Astrocyte (in vitro differentiated cells and primary cell): ENCODE results near the gene GALNT18. TPM values are rescaled to one million over a fixed set of nuclear protein-coding genes. Genes with fewer than 3 reads are reported as not detected.
A peak's percentile ranks its signal among the peaks of the same experiment; 100 is the strongest.

ENCODE experiments used
- DNase-seq: peaks from one replicate; pipeline ENCODE4 v3.0.0-alpha.2; 2010; ENCODE audit warnings: low read depth
- FAIRE-seq: peaks from 2 replicates; lab custom pipeline; 2011; peaks lifted over from hg19 to GRCh38; lab: Jason Lieb, UNC
- H2AFZ ChIP-seq: 2 replicates; pipeline ENCODE4 v1.6.0; 2012; ENCODE audit warnings: low read depth, low read length, inconsistent platforms
- H3K27ac ChIP-seq: 2 replicates; pipeline ENCODE4 v1.5.1; 2011; ENCODE audit warnings: low read depth, low read length, inconsistent platforms
- H3K27me3 ChIP-seq: 2 replicates; pipeline ENCODE4 v1.6.0; 2011; ENCODE audit warnings: low read length, inconsistent platforms; ENCODE audit not compliant: insufficient read depth
- H3K36me3 ChIP-seq: 2 replicates; pipeline ENCODE4 v1.5.1; 2011; ENCODE audit warnings: low read length, inconsistent platforms; ENCODE audit not compliant: insufficient read depth
- H3K4me1 ChIP-seq: 2 replicates; pipeline ENCODE4 v1.5.1; 2011; ENCODE audit warnings: low read length, inconsistent platforms; ENCODE audit not compliant: insufficient read depth
- H3K4me2 ChIP-seq: 2 replicates; pipeline ENCODE4 v1.6.0; 2012; ENCODE audit warnings: low read length, inconsistent platforms
- H3K4me3 ChIP-seq: 2 replicates; pipeline ENCODE4 v1.5.1; 2011; ENCODE audit warnings: low read depth, mild to moderate bottlenecking, low read length, inconsistent platforms; ENCODE audit not compliant: insufficient read depth
- H3K79me2 ChIP-seq: 2 replicates; pipeline ENCODE4 v1.6.0; 2012; ENCODE audit warnings: mild to moderate bottlenecking, low read length, inconsistent platforms; ENCODE audit not compliant: insufficient read depth
- H3K9ac ChIP-seq: 2 replicates; pipeline ENCODE4 v1.6.0; 2012; ENCODE audit warnings: mild to moderate bottlenecking, low read length, inconsistent platforms
- H3K9me3 ChIP-seq: 2 replicates; pipeline ENCODE4 v1.5.1; 2012; ENCODE audit warnings: low read depth, mild to moderate bottlenecking, low read length, inconsistent platforms; ENCODE audit not compliant: insufficient read depth
- H4K20me1 ChIP-seq: 2 replicates; pipeline ENCODE4 v1.6.0; 2012; ENCODE audit warnings: low read length, inconsistent platforms; ENCODE audit not compliant: insufficient read depth
- H3K27ac Mint-ChIP-seq: one replicate; pipeline ENCODE4 v1.8.0; 2021; ENCODE audit warnings: mild to moderate bottlenecking, mixed read lengths; ENCODE audit not compliant: unreplicated experiment
- H3K27me3 Mint-ChIP-seq: one replicate; pipeline ENCODE4 v1.8.0; 2021; ENCODE audit warnings: low read depth, mixed read lengths; ENCODE audit not compliant: unreplicated experiment
- H3K36me3 Mint-ChIP-seq: one replicate; pipeline ENCODE4 v1.8.0; 2021; ENCODE audit warnings: low read depth, mixed read lengths; ENCODE audit not compliant: unreplicated experiment
- H3K4me1 Mint-ChIP-seq: one replicate; pipeline ENCODE4 v1.8.0; 2021; ENCODE audit warnings: low read depth, mixed read lengths; ENCODE audit not compliant: unreplicated experiment
- H3K4me3 Mint-ChIP-seq: one replicate; pipeline ENCODE4 v1.8.0; 2021; ENCODE audit warnings: mild to moderate bottlenecking, moderate library complexity, mixed read lengths; ENCODE audit not compliant: unreplicated experiment
- H3K9me3 Mint-ChIP-seq: one replicate; pipeline ENCODE4 v1.8.0; 2021; ENCODE audit warnings: mild to moderate bottlenecking, mixed read lengths; ENCODE audit not compliant: unreplicated experiment
- EZH2 ChIP-seq: IDR thresholded peaks from 2 replicates; pipeline ENCODE4 v1.6.1; 2012; ENCODE audit warnings: mild to moderate bottlenecking, low read length, inconsistent platforms; ENCODE audit not compliant: insufficient read depth
- total RNA-seq: library from RNA; stranded (reverse); gene quantifications from 2 replicates; pipeline ENCODE4 v1.2.1, GENCODE V29; 2021
- TF ChIP-seq, protein P1 (sequence below): IDR thresholded peaks from 2 replicates; pipeline ENCODE4 v1.5.1; 2011; ENCODE audit warnings: low read depth, mild to moderate bottlenecking, inconsistent platforms, low read length, moderate library complexity; ENCODE audit not compliant: insufficient read depth

The GALNT18 gene
- total RNA-seq, 1 donor from 2014 or later, result 6.5 TPM

- H2AFZ ChIP-seq, result no peak overlapping the region
- FAIRE-seq (no peak), DNase-seq (no peak)
- no peak overlapping the region for H3K4me2 ChIP-seq
- H3K27ac ChIP-seq, result no peak overlapping the region
- H3K79me2 ChIP-seq, result no peaks in the 10 kb centered on the region
- H3K4me3 ChIP-seq, result no peak overlapping the region
- H3K9me3 ChIP-seq, result no peaks in the 10 kb centered on the region
- Mint-ChIP-seq H3K36me3 (no peaks in the 10 kb centered on the region), H3K4me3 (no peak overlapping the region), H3K27ac (peak overlapping the region; percentile 9), H3K27me3 (peaks cover 17% of the 10 kb centered on the region), H3K9me3 (no peaks in the 10 kb centered on the region), H3K4me1 (peaks cover 2% of the 10 kb centered on the region)
- H3K4me1 ChIP-seq, result no peaks in the 10 kb centered on the region
- H3K9ac ChIP-seq, result no peak overlapping the region
- no peaks in the 10 kb centered on the region for H3K36me3 ChIP-seq
- peaks cover 4% of the 10 kb centered on the region for H3K27me3 ChIP-seq
- no peaks in the 10 kb centered on the region for H4K20me1 ChIP-seq
- TF ChIP-seq, protein P1, sequence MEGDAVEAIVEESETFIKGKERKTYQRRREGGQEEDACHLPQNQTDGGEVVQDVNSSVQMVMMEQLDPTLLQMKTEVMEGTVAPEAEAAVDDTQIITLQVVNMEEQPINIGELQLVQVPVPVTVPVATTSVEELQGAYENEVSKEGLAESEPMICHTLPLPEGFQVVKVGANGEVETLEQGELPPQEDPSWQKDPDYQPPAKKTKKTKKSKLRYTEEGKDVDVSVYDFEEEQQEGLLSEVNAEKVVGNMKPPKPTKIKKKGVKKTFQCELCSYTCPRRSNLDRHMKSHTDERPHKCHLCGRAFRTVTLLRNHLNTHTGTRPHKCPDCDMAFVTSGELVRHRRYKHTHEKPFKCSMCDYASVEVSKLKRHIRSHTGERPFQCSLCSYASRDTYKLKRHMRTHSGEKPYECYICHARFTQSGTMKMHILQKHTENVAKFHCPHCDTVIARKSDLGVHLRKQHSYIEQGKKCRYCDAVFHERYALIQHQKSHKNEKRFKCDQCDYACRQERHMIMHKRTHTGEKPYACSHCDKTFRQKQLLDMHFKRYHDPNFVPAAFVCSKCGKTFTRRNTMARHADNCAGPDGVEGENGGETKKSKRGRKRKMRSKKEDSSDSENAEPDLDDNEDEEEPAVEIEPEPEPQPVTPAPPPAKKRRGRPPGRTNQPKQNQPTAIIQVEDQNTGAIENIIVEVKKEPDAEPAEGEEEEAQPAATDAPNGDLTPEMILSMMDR, result no peak
- no peak for TF ChIP-seq EZH2
These were observed 314.9 kb downstream of the GALNT18 start for GRCh38 chr11:11306855-11307254.

- no peaks in the 10 kb centered on the region for H3K9me3 ChIP-seq
- FAIRE-seq (no peak), DNase-seq (no peak)
- Mint-ChIP-seq H3K4me1 (peaks cover 2% of the 10 kb centered on the region), H3K4me3 (no peak overlapping the region), H3K36me3 (no peaks in the 10 kb centered on the region), H3K9me3 (no peaks in the 10 kb centered on the region), H3K27me3 (peaks cover 35% of the 10 kb centered on the region), H3K27ac (no peak overlapping the region)
- H3K36me3 ChIP-seq, result no peaks in the 10 kb centered on the region
- H3K27ac ChIP-seq, result no peak overlapping the region
- peaks cover 4% of the 10 kb centered on the region for H3K27me3 ChIP-seq
- H3K4me1 ChIP-seq, result no peaks in the 10 kb centered on the region
- no peak overlapping the region for H3K4me3 ChIP-seq
- TF ChIP-seq, protein P1, result no peak
- no peak for TF ChIP-seq EZH2
- no peak overlapping the region for H2AFZ ChIP-seq
- no peaks in the 10 kb centered on the region for H4K20me1 ChIP-seq
- H3K79me2 ChIP-seq, result no peaks in the 10 kb centered on the region
- no peak overlapping the region for H3K4me2 ChIP-seq
- no peak overlapping the region for H3K9ac ChIP-seq
These were observed 317.3 kb downstream of the GALNT18 start for GRCh38 chr11:11304550-11304949.

DNA sequence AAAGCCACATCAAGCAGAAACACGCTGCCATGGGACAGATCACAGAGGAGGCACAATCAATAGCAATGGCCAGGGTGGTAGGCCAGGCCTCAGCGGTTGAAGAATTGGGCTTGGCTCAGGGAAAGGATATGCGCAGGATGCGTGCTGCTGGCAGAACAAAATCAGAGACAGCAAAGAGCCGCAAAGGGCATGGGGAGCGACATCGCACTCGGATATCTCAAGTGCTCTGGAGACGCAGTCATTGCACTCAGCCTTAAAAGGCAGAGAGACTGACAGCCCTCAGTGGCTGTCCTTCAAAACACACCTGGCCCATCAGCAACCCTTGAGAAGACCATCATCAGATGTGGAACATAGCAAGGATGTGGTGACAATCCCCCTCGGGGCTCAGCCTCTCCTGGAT, 319.2 kb downstream of the GALNT18 start:
- Mint-ChIP-seq H3K36me3 (no peaks in the 10 kb centered on the region), H3K4me1 (peaks cover 2% of the 10 kb centered on the region), H3K27ac (no peak overlapping the region), H3K9me3 (no peaks in the 10 kb centered on the region), H3K4me3 (no peak overlapping the region), H3K27me3 (peaks cover 36% of the 10 kb centered on the region)
- Histone ChIP-seq H3K4me2 (no peak overlapping the region), H4K20me1 (no peaks in the 10 kb centered on the region), H3K4me3 (no peak overlapping the region), H3K36me3 (no peaks in the 10 kb centered on the region), H3K27ac (no peak overlapping the region), H2AFZ (no peak overlapping the region), H3K9me3 (no peaks in the 10 kb centered on the region), H3K79me2 (no peaks in the 10 kb centered on the region), H3K4me1 (no peaks in the 10 kb centered on the region), H3K27me3 (peaks cover 4% of the 10 kb centered on the region), H3K9ac (no peak overlapping the region)
- FAIRE-seq (no peak), DNase-seq (no peak)
- TF ChIP-seq, protein P1, result no peak
